Measurements from ENCODE around the gene TPK1. TPM values are rescaled to one million over a fixed set of nuclear protein-coding genes. Genes with fewer than 3 reads are reported as not detected.
"Not testable (repeated sequence)": the region's sequence is repeated elsewhere in the genome, so short reads cannot be mapped to it uniquely, and the experiment has no call there.

The TPK1 gene
- total and polyA plus RNA-seq, 3 donors from 2014 or later: 10.9 to 17.2 (median 12.6) TPM

DNA sequence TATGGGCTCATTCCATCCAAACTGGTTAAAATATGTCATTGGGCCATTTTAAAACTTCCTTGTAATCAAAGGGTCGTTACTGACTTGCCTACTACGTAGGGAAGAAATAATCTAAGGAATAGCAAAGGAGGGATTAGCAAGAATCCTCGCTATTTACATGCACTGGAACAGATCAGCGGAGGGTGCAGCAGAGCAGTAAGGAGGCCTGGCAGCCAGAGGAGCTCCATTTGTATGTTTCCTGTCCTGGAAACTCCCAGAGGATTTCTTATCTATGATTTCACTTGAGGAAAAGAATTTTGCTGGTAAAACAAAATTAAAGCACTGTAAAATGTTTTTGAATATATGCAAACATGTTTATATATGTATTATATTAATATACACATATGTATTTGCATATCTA, 107.3 kb downstream of the TPK1 start:
- H3K36me3 ChIP-seq (ENCODE audit: low read depth, missing control alignments): no peaks in the 10 kb centered on the region
- no peak for DNase-seq
- H3K27me3 ChIP-seq: no peaks in the 10 kb centered on the region
- H3K4me1 ChIP-seq: no peaks in the 10 kb centered on the region
- H3K9me3 ChIP-seq: no peaks in the 10 kb centered on the region
- no peak overlapping the region for H3K4me3 ChIP-seq
- TF ChIP-seq, protein P1, sequence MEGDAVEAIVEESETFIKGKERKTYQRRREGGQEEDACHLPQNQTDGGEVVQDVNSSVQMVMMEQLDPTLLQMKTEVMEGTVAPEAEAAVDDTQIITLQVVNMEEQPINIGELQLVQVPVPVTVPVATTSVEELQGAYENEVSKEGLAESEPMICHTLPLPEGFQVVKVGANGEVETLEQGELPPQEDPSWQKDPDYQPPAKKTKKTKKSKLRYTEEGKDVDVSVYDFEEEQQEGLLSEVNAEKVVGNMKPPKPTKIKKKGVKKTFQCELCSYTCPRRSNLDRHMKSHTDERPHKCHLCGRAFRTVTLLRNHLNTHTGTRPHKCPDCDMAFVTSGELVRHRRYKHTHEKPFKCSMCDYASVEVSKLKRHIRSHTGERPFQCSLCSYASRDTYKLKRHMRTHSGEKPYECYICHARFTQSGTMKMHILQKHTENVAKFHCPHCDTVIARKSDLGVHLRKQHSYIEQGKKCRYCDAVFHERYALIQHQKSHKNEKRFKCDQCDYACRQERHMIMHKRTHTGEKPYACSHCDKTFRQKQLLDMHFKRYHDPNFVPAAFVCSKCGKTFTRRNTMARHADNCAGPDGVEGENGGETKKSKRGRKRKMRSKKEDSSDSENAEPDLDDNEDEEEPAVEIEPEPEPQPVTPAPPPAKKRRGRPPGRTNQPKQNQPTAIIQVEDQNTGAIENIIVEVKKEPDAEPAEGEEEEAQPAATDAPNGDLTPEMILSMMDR (IDR thresholded peaks at IDR 0.05): no peak
- no peak for TF ChIP-seq POLR2A (IDR thresholded peaks at IDR 0.05)
- intact Hi-C loops (cut with DNase I; ENCODE audit: low total_unique reads): no loop called here
- WGBS, 2 donors: 45 to 56% methylated on average over 4 of the region's 4 CpGs
- H3K27ac ChIP-seq: no peak overlapping the region

DNA sequence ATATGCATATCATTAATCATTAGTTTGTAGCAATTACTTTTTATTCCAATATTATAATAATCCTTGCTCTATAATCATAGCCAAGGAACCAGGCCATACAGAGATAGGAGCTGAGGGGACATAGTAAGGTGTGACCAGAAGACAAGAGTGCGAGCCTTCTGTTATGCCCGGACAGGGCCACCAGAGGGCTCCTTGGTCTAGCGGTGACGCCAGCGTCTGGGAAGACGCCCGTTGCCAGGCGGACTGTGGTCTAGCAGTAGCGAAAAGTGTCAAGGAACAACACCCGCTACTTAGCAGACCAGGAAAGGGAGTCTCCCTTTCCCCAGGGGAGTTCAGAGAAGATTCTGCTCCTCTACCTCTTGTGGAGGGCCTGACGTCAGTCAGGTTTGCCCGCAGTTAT, 109.0 kb downstream of the TPK1 start:
- intact Hi-C loops (cut with DNase I; ENCODE audit: low total_unique reads): not testable (repeated sequence)

DNA sequence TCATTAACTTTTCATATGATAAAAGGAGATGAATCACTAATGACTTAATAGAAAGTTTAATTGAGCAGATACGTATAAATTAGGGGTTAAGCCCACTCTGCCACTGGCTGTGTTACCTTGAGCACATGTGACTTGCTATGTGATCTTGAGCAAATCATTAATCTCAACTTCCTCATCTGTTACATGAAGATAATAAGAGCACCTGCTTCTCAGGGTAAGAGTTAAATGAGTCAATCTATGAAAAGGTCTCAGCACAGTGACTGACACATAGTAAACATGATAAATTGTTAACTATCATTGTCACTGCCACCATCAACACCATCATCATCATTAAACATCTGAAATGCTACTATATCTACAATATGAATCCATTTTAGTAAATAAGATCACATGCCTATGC, 110.8 kb downstream of the TPK1 start:
- intact Hi-C loops (cut with DNase I; ENCODE audit: low total_unique reads): no loop called here
- H3K27me3 ChIP-seq: no peaks in the 10 kb centered on the region
- no peaks in the 10 kb centered on the region for H3K9me3 ChIP-seq
- no peak for DNase-seq
- 83 to 98% methylated on average over 1 of the region's 1 CpG for WGBS, 2 donors
- H3K4me1 ChIP-seq: no peaks in the 10 kb centered on the region
- no peak for TF ChIP-seq POLR2A (IDR thresholded peaks at IDR 0.05)
- TF ChIP-seq, protein P1 (IDR thresholded peaks at IDR 0.05): no peak
- no peaks in the 10 kb centered on the region for H3K36me3 ChIP-seq (ENCODE audit: low read depth, missing control alignments)
- H3K27ac ChIP-seq: no peak overlapping the region
- no peak overlapping the region for H3K4me3 ChIP-seq

More for the DNA sequence above, 109.0 kb downstream of the TPK1 start:
- not testable (repeated sequence) for H3K27ac ChIP-seq; H3K9me3 ChIP-seq; H3K36me3 ChIP-seq (ENCODE audit: low read depth, missing control alignments); H3K4me1 ChIP-seq; DNase-seq; H3K4me3 ChIP-seq; H3K27me3 ChIP-seq
- WGBS, 2 donors: 90 to 92% methylated on average over 9 to 12 of the region's 12 CpGs

DNA sequence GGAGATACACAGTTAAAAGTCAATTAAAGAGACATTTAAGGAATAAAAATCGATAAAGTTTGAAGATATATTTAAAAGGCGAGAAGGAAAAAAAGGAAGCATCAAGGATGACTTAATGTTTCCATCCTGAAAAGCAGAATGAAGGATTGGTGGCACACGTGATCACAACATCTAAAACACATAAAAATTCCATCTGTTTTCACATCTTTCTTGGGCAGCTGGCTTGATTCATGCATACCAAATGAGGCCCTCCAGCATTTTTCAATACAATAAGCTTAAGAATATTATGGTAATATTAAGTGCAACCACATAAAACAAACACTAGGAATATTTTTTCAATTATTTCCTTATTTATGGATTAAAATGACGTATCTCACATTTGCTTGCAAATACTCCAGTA, 112.6 kb downstream of the TPK1 start:
- intact Hi-C loops (cut with DNase I; ENCODE audit: low total_unique reads): no loop called here
- TF ChIP-seq POLR2A (IDR thresholded peaks at IDR 0.05): no peak
- TF ChIP-seq, protein P1 (IDR thresholded peaks at IDR 0.05): no peak
- H3K9me3 ChIP-seq: no peaks in the 10 kb centered on the region
- no peaks in the 10 kb centered on the region for H3K4me1 ChIP-seq
- no peak overlapping the region for H3K27ac ChIP-seq
- H3K27me3 ChIP-seq: no peaks in the 10 kb centered on the region
- H3K36me3 ChIP-seq (ENCODE audit: low read depth, missing control alignments): no peaks in the 10 kb centered on the region
- H3K4me3 ChIP-seq: no peak overlapping the region
- 84 to 86% methylated on average over 4 of the region's 4 CpGs for WGBS, 2 donors
- DNase-seq: no peak

DNA sequence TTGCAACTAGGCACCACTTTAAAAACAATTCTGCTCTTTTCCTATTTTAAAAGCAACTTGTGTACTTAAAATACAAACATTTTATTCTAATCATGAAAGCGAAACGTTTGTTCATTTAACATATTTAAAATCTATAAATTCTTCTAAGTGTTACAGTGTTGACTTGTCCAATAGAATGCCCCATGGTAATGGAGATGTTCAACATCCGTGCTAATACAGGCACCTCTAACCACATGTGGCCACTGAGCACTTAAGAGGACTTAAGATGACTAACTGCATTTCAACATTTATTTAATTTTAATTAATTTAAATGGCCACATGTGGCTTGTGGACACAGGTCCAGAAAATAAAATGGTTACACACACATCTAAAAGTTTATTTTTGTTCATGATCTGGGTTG, 115.1 kb downstream of the TPK1 start:
- 80 to 94% methylated on average over 3 of the region's 3 CpGs for WGBS, 2 donors
- Histone ChIP-seq H3K4me1 (no peaks in the 10 kb centered on the region), H3K9me3 (no peaks in the 10 kb centered on the region), H3K27ac (no peak overlapping the region), H3K27me3 (no peaks in the 10 kb centered on the region), H3K36me3 (ENCODE audit: low read depth, missing control alignments) (no peaks in the 10 kb centered on the region), H3K4me3 (no peak overlapping the region)
- no peak for DNase-seq
- TF ChIP-seq POLR2A (IDR thresholded peaks at IDR 0.05): no peak
- TF ChIP-seq, protein P1 (IDR thresholded peaks at IDR 0.05): no peak
- intact Hi-C loops (cut with DNase I; ENCODE audit: low total_unique reads): no loop called here
